Measurements from ENCODE around the gene PTPN5.

The PTPN5 gene

DNA sequence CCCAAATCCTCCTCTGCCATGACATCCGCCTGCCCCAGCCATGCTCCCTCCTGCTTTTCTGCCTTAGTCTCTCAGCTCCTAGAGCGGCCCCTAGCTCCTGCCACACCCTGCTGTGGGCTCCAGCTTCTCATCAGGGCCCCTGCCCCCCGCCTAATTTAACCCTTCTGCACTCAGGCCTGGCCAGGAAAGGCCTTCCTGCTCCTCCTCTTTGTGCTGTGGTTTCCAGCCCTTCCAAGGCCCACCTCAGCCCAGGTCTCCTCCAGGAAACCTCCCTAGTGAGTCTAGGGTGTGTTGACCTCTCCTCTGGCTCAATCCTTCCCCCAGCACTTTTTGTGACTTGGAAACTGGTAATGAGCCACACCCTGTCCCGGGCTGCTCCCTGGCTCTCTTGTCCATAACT is 11.3 kb downstream of the PTPN5 start:
- Histone ChIP-seq H3K36me3 (ENCODE audit: insufficient read depth, low read length) (no peaks in the 10 kb centered on the region), H3K9me3 (ENCODE audit: insufficient read depth, low read length, severe bottlenecking) (no peaks in the 10 kb centered on the region), H3K27me3 (ENCODE audit: insufficient read depth, low read length, poor library complexity) (no peaks in the 10 kb centered on the region), H3K9ac (ENCODE audit: low read depth, low read length) (no peak overlapping the region), H3K4me3 (ENCODE audit: low read depth in 1 of 2, low read length in 2 of 2) (no peak overlapping the region), H3K27ac (ENCODE audit: low read length) (no peak overlapping the region), H3K4me2 (ENCODE audit: insufficient read depth, low read length) (no peak overlapping the region), H3K79me2 (ENCODE audit: insufficient read depth, low read length) (no peaks in the 10 kb centered on the region), H2AFZ (ENCODE audit: low read depth, low read length) (no peak overlapping the region), H3K4me1 (ENCODE audit: insufficient read depth, low read length) (no peaks in the 10 kb centered on the region), H4K20me1 (ENCODE audit: insufficient read depth, low read length) (no peaks in the 10 kb centered on the region)
- DNase-seq (no peak), ATAC-seq (ENCODE audit: insufficient read depth, low read depth) (no peak)
- no peak for TF ChIP-seq EZH2 (IDR thresholded peaks at IDR 0.05; ENCODE audit: borderline replicate concordance, low read depth, low read length, severe bottlenecking)
- TF ChIP-seq, protein P1, sequence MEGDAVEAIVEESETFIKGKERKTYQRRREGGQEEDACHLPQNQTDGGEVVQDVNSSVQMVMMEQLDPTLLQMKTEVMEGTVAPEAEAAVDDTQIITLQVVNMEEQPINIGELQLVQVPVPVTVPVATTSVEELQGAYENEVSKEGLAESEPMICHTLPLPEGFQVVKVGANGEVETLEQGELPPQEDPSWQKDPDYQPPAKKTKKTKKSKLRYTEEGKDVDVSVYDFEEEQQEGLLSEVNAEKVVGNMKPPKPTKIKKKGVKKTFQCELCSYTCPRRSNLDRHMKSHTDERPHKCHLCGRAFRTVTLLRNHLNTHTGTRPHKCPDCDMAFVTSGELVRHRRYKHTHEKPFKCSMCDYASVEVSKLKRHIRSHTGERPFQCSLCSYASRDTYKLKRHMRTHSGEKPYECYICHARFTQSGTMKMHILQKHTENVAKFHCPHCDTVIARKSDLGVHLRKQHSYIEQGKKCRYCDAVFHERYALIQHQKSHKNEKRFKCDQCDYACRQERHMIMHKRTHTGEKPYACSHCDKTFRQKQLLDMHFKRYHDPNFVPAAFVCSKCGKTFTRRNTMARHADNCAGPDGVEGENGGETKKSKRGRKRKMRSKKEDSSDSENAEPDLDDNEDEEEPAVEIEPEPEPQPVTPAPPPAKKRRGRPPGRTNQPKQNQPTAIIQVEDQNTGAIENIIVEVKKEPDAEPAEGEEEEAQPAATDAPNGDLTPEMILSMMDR (IDR thresholded peaks at IDR 0.05; ENCODE audit: borderline replicate concordance, extremely low read depth, low read length, poor library complexity, severe bottlenecking), result no peak

GRCh38 chr11:18778468-18778867 is 13.1 kb downstream of the PTPN5 start:
- Histone ChIP-seq H3K27me3 (ENCODE audit: insufficient read depth, low read length, poor library complexity) (no peaks in the 10 kb centered on the region), H3K4me2 (ENCODE audit: insufficient read depth, low read length) (no peak overlapping the region), H3K9me3 (ENCODE audit: insufficient read depth, low read length, severe bottlenecking) (no peaks in the 10 kb centered on the region), H3K27ac (ENCODE audit: low read length) (no peak overlapping the region), H4K20me1 (ENCODE audit: insufficient read depth, low read length) (no peaks in the 10 kb centered on the region), H3K4me3 (ENCODE audit: low read depth in 1 of 2, low read length in 2 of 2) (no peak overlapping the region), H3K9ac (ENCODE audit: low read depth, low read length) (no peak overlapping the region), H3K4me1 (ENCODE audit: insufficient read depth, low read length) (no peaks in the 10 kb centered on the region), H3K36me3 (ENCODE audit: insufficient read depth, low read length) (no peaks in the 10 kb centered on the region), H3K79me2 (ENCODE audit: insufficient read depth, low read length) (no peaks in the 10 kb centered on the region), H2AFZ (ENCODE audit: low read depth, low read length) (no peak overlapping the region)
- DNase-seq (no peak), ATAC-seq (ENCODE audit: insufficient read depth, low read depth) (peak; percentile 33; the same call in 1 of the 3 replicates)
- TF ChIP-seq, protein P1 (IDR thresholded peaks at IDR 0.05; ENCODE audit: borderline replicate concordance, extremely low read depth, low read length, poor library complexity, severe bottlenecking), result no peak
- no peak for TF ChIP-seq EZH2 (IDR thresholded peaks at IDR 0.05; ENCODE audit: borderline replicate concordance, low read depth, low read length, severe bottlenecking)

GRCh38 chr11:18776324-18776723 is 15.3 kb downstream of the PTPN5 start:
- Histone ChIP-seq H3K9me3 (ENCODE audit: insufficient read depth, low read length, severe bottlenecking) (no peaks in the 10 kb centered on the region), H3K4me2 (ENCODE audit: insufficient read depth, low read length) (no peak overlapping the region), H3K27ac (ENCODE audit: low read length) (no peak overlapping the region), H3K4me3 (ENCODE audit: low read depth in 1 of 2, low read length in 2 of 2) (no peak overlapping the region), H3K9ac (ENCODE audit: low read depth, low read length) (no peak overlapping the region), H4K20me1 (ENCODE audit: insufficient read depth, low read length) (peaks cover under 1% of the 10 kb centered on the region; the same call in 1 of the 2 replicates), H3K79me2 (ENCODE audit: insufficient read depth, low read length) (no peaks in the 10 kb centered on the region), H3K36me3 (ENCODE audit: insufficient read depth, low read length) (no peaks in the 10 kb centered on the region), H3K27me3 (ENCODE audit: insufficient read depth, low read length, poor library complexity) (no peaks in the 10 kb centered on the region), H2AFZ (ENCODE audit: low read depth, low read length) (no peak overlapping the region), H3K4me1 (ENCODE audit: insufficient read depth, low read length) (no peaks in the 10 kb centered on the region)
- TF ChIP-seq, protein P1 (IDR thresholded peaks at IDR 0.05; ENCODE audit: borderline replicate concordance, extremely low read depth, low read length, poor library complexity, severe bottlenecking), result no peak
- ATAC-seq (ENCODE audit: insufficient read depth, low read depth) (no peak), DNase-seq (no peak)

All from DND-41 (cell line).